ENCODE results near the gene NNMT. TPM values are rescaled to one million over a fixed set of nuclear protein-coding genes. Genes with fewer than 3 reads are reported as not detected.

The NNMT gene
- total RNA-seq, 1 experiment from 2014 or later: not detected

- H3K4me1 ChIP-seq (replicated peaks; ENCODE audit: insufficient read depth): no peaks in the 10 kb centered on the region
- no peaks in the 10 kb centered on the region for H3K9me2 ChIP-seq (ENCODE audit: insufficient read depth)
- no peak overlapping the region for H2AFZ ChIP-seq
- no peaks in the 10 kb centered on the region for H3F3A ChIP-seq (ENCODE audit: insufficient read depth, low read depth)
- TF ChIP-seq EZH2 (IDR thresholded peaks at IDR 0.05; ENCODE audit: low read depth): no peak
- TF ChIP-seq CTCF (conservative IDR thresholded peaks at IDR 0.05): no peak
- ChIA-PET CTCF (no interaction called here), POLR2A (ENCODE audit: unreplicated experiment) (no interaction called here)
- intact Hi-C loops (cut with micrococcal nuclease; ENCODE audit: unreplicated experiment): no loop called here
- H3K4me2 ChIP-seq: no peak overlapping the region
- H3K9me3 ChIP-seq (ENCODE audit: insufficient read depth, low read depth): no peaks in the 10 kb centered on the region
- H3K36me3 ChIP-seq (ENCODE audit: low read depth): no peaks in the 10 kb centered on the region
- H3K27ac ChIP-seq: no peak overlapping the region
- H4K20me1 ChIP-seq (ENCODE audit: insufficient read depth): no peaks in the 10 kb centered on the region
- H3K79me2 ChIP-seq (ENCODE audit: low read depth): no peaks in the 10 kb centered on the region
- no peak for DNase-seq
- no peaks in the 10 kb centered on the region for H3K27me3 ChIP-seq (ENCODE audit: insufficient read depth, low read depth)
- no TSS peak for BruUV-seq (replicated peaks)
- no peak overlapping the region for H3K4me3 ChIP-seq
Measured at GRCh38 chr11:114283422-114283821, 12.8 kb upstream of the NNMT start.

GRCh38 chr11:114284021-114284420, 12.2 kb upstream of the NNMT start:
- Histone ChIP-seq H3K9me3 (ENCODE audit: insufficient read depth, low read depth) (no peaks in the 10 kb centered on the region), H4K20me1 (ENCODE audit: insufficient read depth) (no peaks in the 10 kb centered on the region), H3K4me2 (no peak overlapping the region), H3K4me1 (replicated peaks; ENCODE audit: insufficient read depth) (no peaks in the 10 kb centered on the region), H3K27me3 (ENCODE audit: insufficient read depth, low read depth) (no peaks in the 10 kb centered on the region), H3K9me2 (ENCODE audit: insufficient read depth) (no peaks in the 10 kb centered on the region), H3K36me3 (ENCODE audit: low read depth) (no peaks in the 10 kb centered on the region), H3K27ac (no peak overlapping the region), H3F3A (ENCODE audit: insufficient read depth, low read depth) (no peaks in the 10 kb centered on the region), H3K4me3 (no peak overlapping the region), H2AFZ (no peak overlapping the region), H3K79me2 (ENCODE audit: low read depth) (no peaks in the 10 kb centered on the region)
- BruUV-seq (replicated peaks): no TSS peak
- DNase-seq: no peak
- intact Hi-C loops (cut with micrococcal nuclease; ENCODE audit: unreplicated experiment): no loop called here
- POLR2A ChIA-PET (ENCODE audit: unreplicated experiment): no interaction called here
- CTCF ChIA-PET: no interaction called here
- TF ChIP-seq EZH2 (IDR thresholded peaks at IDR 0.05; ENCODE audit: low read depth): no peak
- no peak for TF ChIP-seq CTCF (conservative IDR thresholded peaks at IDR 0.05)

- no peak for TF ChIP-seq EZH2 (IDR thresholded peaks at IDR 0.05; ENCODE audit: low read depth)
- TF ChIP-seq CTCF (conservative IDR thresholded peaks at IDR 0.05): no peak
- H3K36me3 ChIP-seq (ENCODE audit: low read depth): no peaks in the 10 kb centered on the region
- BruUV-seq (replicated peaks): no TSS peak
- intact Hi-C loops (cut with micrococcal nuclease; ENCODE audit: unreplicated experiment): no loop called here
- ChIA-PET POLR2A (ENCODE audit: unreplicated experiment) (no interaction called here), CTCF (no interaction called here)
- H3K79me2 ChIP-seq (ENCODE audit: low read depth): no peaks in the 10 kb centered on the region
- no peak overlapping the region for H3K4me2 ChIP-seq
- no peak overlapping the region for H3K4me3 ChIP-seq
- H2AFZ ChIP-seq: no peak overlapping the region
- no peak overlapping the region for H3K27ac ChIP-seq
- DNase-seq: no peak
- H3K9me3 ChIP-seq (ENCODE audit: insufficient read depth, low read depth): no peaks in the 10 kb centered on the region
- no peaks in the 10 kb centered on the region for H4K20me1 ChIP-seq (ENCODE audit: insufficient read depth)
- no peaks in the 10 kb centered on the region for H3K27me3 ChIP-seq (ENCODE audit: insufficient read depth, low read depth)
- H3F3A ChIP-seq (ENCODE audit: insufficient read depth, low read depth): no peaks in the 10 kb centered on the region
- H3K4me1 ChIP-seq (replicated peaks; ENCODE audit: insufficient read depth): no peaks in the 10 kb centered on the region
- H3K9me2 ChIP-seq (ENCODE audit: insufficient read depth): no peaks in the 10 kb centered on the region
Measured at GRCh38 chr11:114284914-114285313, 11.3 kb upstream of the NNMT start.

Data from PC-9 (cell line).